GM18511 (cell line): Measurements from ENCODE around the gene NUP35.
"Not testable (repeated sequence)": the region's sequence is repeated elsewhere in the genome, so short reads cannot be mapped to it uniquely, and the experiment has no call there.

Source experiments
- ATAC-seq: cut with Tn5 transposase; IDR thresholded peaks from one replicate; pipeline ENCODE4 v1.9.1; 2021; ENCODE audit warnings: mild to moderate bottlenecking, moderate library complexity; ENCODE audit not compliant: unreplicated experiment

Gene NUP35

GRCh38 chr2:183126635-183127034 is 2.4 kb downstream of the NUP35 start:
- no peak for ATAC-seq

GRCh38 chr2:183134016-183134415 is 9.8 kb downstream of the NUP35 start:
- no peak for ATAC-seq

DNA sequence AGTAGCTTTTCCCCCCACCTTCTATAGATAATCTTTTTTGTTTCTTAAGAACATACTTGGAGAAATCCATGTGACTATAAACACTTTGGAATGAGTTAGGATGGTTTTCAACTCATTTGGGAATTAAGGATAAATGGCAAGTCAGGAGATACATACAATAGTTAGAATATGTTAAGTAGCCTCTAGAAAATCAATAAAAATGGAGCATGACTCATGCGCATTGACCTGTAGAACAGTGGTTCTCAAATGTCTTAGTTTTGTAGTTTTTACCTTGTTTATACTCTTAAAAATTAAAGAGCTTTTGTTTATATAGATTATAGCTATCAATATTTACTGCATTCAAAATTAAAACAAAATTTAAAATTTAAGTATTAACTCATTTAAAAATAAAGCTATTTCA is 24.7 kb downstream of the NUP35 start:
- no peak for ATAC-seq

- ATAC-seq, result no peak
These were observed 25.2 kb downstream of the NUP35 start for GRCh38 chr2:183149489-183149888.

- not testable (repeated sequence) for ATAC-seq
These were observed 28.0 kb downstream of the NUP35 start for GRCh38 chr2:183152280-183152679.

GRCh38 chr2:183153967-183154366 is 29.7 kb downstream of the NUP35 start:
- ATAC-seq, result no peak

DNA sequence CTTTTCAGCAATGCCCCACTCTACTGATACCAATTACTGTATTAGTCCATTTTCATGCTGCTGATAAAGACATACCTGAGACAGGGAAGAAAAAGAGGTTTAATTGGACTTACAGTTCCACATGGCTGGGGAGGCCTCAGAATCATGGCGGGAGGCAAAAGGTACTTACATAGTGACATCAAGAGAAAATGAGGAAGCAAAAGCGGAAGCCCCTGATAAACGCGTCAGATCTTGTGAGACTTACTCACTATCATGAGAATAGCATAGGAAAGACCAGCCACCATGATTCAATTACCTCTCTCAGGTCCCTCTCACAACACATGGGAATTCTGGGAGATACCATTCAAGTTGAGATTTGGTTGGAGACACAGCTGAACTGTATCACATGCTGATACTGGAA is 30.5 kb downstream of the NUP35 start:
- not testable (repeated sequence) for ATAC-seq

GRCh38 chr2:183157131-183157530 is 32.9 kb downstream of the NUP35 start:
- ATAC-seq, result no peak

DNA sequence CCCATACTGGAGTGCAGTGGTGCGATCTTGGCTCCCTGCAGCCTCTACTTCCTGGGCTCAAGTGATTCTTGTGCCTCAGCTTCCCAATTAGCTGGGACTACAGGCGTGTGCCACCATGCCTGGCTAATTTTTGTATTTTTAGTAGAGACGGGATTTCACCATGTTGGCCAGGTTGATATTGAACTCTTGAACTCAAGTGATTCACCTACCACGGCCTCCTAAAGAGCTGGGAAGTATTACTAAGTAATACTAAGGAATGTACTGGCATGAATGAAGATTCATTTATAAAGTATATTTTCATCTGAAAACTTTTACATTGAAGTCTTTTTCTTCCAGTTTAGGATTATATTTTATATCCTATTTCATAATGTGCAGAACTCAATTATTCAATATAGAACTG is 38.1 kb downstream of the NUP35 start:
- ATAC-seq, result no peak

DNA sequence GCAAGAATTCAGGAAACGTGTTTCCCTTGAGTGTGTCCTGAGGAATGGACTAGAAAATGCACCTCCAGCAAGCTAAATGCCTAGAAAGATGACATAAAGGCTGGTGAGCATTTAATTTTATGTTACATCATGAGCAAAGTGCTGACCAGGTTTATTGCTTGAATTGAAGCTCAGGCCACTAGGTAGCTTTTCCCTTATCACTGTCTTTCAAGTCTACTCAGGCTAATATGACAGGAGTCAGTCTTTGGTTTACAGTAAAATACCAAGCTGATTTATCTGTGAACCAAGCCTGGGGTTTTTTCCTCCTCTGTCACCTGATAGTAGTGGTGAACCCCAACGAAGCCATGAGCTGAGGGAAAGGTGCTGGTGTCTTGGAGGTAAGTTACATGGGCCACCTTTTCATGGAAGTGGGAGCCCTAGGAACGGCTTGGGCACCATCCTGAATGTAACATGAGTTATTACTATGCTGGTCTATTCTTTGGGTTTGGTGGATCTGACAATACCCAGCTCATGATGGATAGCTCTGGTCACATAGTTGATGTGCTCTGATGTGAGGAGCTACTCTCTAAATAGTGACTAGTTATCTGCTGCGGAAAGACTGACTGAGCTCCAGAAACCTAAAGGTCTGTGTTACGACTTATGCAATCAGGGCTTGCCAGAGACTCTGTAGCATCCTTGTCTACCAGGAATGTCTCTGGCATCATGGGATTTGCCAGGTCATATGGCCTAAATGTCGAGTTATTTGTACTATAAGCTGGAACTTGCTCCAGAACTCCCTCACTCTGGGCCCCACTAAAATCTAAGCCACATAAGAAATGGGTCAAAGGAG is 39.8 kb downstream of the NUP35 start:
- no peak for ATAC-seq

DNA sequence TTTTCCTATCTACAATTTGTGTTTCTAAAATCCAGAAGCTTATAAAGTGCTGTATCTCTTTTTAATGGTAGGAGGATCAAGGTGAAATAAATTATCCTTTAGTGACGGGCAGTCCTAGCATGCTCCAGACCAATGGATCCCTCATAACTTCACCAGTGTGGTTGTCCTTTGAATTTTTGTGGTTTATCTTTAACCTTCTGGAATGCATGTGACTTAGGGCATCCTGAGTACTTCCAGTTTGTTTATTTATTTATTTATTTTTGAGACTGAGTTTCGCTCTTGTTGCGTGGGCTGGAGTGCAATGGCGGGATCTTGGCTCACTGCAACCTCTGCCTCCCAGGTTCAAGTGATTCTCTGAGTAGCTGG is 40.4 kb downstream of the NUP35 start:
- no peak for ATAC-seq

DNA sequence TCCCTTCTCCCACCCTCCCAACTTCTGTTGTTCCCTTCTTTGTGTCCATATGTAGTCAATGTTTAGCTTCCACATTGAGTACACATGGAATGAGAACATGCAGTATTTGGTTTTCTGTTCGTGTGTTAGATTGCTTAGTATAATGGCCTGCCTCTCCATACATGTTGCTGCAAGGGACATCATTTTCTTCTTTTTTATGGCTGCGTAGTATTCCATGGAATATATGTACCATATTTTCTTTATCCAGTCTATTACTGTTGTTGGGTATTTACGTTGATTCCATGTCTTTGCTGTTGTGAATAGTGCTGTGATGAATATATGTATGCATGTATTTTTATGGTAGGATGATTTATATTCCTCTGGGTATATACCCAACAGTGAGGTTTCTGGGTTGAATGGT is 42.0 kb downstream of the NUP35 start:
- ATAC-seq, result no peak

- ATAC-seq, result not testable (repeated sequence)
These were observed 42.7 kb downstream of the NUP35 start for GRCh38 chr2:183166976-183167375.

DNA sequence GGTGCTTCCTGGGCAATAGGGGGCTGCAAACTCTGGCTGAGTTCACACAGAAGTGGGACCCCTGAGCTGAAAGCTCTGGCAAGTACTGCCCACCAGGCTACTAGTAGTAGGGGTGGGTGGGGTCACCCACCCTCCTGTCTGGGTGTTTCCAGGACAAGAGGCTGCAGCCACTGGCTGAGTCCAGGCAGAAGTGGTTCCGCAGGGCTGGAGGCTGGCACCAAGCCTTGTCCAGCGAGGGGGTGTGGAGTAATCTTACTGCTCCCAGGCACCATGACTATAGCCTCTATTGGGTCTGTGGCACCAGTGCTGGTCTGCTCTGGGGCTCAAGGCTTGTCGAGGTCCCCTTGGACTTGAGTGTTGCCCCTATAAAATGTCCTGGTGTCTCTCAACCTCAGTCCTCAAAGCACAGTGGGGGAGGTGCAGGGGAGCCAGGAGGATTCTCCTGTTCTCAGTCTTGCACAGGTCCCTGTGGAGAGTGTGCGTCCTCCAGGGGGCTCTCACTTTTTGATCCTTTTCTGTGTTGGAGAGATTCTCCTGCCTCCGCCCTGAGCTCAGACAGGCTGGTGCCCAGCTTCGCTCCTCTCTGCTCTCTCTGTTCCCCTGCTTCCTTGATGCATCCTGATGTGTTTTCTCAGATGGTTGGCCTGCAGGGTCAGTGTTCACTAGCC is 48.1 kb downstream of the NUP35 start:
- ATAC-seq, result no peak

DNA sequence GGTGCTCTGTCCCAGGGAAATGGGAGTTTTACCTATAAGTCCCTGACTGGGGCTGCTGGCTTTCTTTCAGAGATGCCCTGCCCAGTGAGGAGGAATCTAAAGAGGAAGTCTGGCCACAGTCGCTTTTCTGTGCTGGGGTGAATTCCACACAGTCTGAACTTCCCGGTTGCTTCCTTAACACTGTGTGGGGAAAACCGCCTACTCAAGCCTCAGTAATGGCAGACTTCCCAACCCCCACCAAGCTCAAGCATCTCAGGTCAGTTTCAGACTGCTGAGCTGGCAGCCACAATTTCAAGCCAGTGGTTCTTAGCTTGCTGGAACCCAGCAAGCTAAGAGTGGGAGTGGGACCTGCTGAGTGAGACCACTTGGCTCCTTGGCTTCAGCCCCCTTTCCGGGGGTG is 54.9 kb downstream of the NUP35 start:
- no peak for ATAC-seq

- ATAC-seq, result no peak
These were observed 61.3 kb downstream of the NUP35 start for GRCh38 chr2:183185534-183185933.

DNA sequence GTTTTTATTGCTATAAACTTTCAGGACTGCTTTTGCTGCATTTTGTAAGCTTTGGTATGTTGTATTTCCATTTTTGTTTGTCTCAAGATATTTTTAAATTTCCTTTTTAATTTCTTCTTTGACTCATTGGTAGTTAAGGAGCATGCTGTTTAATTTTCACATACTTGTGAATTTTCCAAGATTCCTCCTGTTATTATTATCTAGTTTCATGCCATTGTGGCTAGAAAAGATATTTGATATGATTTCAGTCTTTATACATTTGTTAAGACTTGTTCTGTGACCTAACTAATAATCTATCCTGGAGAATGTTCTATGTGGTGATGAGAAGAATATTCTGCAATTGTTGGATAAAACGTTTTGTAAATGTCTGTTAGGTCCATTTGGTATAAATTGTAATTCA is 62.1 kb downstream of the NUP35 start:
- ATAC-seq, result no peak

DNA sequence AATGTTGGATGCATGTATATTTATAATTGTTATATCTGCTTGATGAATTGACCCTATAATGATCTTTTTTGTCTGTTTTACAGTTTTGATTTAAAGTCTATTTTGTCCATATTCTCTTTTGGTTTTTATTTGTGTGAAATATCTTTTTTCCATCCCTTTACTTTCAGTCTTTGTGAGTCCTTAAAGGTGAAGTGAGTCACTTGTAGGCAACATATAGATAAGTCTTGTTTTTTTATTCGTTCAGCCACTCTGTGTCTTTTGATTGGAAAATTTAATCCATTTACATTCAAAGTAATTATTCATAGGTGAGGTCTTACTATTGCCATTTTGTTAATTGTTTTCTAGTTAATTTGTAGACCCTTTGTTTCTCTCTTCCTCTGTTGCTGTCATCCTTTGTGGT is 62.5 kb downstream of the NUP35 start:
- ATAC-seq, result no peak

GRCh38 chr2:183192343-183192742 is 68.1 kb downstream of the NUP35 start:
- ATAC-seq, result no peak

GRCh38 chr2:183193904-183194303 is 69.7 kb downstream of the NUP35 start:
- no peak for ATAC-seq

DNA sequence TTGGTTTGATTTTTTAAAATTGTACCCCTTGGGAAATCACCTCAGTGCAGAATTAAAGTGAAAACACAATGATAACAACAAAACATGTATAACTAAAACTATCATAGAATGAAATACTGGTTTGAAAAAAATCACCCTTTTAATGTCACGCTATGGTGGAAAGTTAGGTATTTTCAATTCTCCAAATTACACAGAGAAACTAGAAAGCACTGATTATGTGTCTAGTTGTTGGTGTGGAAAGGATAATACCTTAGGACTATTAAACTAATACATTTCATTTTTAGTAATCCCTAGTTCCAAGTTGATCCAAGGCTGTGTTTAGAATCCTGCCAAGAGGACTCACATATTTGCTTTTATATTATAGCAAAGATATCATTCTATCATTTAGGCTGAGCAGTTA is 71.2 kb downstream of the NUP35 start:
- ATAC-seq, result peak; percentile 71

DNA sequence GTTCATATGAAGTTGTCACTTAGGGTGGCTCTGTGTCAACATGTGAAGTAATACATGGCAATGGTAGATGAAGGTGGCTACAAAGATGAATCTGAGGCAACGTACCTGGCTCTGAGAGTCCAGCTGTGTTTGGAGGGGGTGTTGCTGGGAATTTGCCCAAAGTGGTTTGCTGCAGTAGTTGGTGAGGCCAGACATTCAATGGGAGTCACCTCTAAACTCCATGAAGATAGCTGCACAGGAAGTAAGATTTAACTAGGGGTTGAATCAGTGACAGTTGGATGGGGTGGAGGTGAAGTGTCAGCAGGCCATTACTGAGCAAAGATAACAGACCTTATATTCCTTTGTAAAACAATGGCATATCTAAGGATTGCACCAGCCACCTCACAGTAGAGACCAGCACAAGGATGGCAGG is 71.8 kb downstream of the NUP35 start:
- ATAC-seq, result peak; percentile 39

DNA sequence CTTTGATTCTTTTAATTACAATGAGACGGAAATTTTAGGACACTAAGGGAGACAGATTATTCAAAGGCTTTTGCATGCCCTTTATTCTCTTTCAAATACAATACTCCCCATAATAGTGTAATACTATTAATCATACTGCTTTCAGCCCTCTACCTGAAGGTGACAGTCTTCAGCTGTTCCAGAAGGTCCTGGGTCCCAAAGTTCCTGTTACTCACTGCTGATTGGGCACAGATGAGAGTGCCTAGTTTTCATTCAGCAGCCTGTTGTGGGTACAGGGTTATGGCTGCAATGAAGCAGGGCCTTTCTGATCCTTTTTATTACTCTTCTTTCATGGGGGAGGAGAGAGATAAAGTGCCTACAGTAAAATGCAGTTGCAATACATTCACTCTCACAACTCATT is 80.2 kb downstream of the NUP35 start:
- no peak for ATAC-seq
